DMS53 treated with DMSO at 0.1 percent for 48 hours (cell line): Measurements from ENCODE around the gene TCF15.
A peak's percentile ranks its signal among the peaks of the same experiment; 100 is the strongest.

Experiments used
- DNase-seq: peaks from one replicate; lab custom pipeline; 2025; ENCODE audit not compliant: unreplicated experiment; lab: John Stamatoyannopoulos, UW

Gene TCF15

DNA sequence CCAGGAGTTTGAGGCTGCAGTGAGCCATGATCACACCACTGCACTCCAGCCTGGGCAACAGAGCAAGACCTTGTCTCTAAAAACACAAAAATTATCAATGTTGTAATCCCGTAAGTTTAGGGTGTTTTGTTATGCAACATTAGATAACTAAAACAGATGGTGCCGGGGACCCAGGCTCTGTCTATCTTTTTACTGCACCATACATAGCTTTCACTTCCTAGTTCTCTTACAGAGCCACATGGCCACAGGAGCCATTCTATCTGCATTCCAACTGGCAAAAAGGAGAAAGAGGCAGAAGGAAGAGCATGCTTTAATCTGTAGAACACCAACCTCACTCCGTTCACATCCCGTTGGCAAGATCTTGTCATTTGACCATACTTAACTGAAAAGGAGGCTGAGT is 5.4 kb upstream of the TCF15 start:
- no peak for DNase-seq

DNA sequence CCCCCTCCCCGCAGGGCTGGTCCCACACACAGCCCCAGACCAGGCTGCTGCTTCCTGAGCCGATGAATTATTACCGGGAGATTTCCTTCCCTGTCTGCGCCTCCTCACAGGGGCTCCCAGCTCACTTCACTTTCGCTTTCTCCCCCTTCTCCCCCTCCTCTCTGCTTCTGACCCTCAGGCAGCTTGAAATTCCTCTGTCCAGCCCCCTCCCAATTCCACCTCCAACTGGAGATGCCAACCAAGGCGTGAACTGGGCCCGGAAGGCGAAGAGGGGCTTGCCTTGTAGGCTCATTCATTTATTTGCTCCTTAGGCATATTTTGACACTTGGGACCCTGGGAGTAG is 1.7 kb upstream of the TCF15 start:
- no peak for DNase-seq

DNA sequence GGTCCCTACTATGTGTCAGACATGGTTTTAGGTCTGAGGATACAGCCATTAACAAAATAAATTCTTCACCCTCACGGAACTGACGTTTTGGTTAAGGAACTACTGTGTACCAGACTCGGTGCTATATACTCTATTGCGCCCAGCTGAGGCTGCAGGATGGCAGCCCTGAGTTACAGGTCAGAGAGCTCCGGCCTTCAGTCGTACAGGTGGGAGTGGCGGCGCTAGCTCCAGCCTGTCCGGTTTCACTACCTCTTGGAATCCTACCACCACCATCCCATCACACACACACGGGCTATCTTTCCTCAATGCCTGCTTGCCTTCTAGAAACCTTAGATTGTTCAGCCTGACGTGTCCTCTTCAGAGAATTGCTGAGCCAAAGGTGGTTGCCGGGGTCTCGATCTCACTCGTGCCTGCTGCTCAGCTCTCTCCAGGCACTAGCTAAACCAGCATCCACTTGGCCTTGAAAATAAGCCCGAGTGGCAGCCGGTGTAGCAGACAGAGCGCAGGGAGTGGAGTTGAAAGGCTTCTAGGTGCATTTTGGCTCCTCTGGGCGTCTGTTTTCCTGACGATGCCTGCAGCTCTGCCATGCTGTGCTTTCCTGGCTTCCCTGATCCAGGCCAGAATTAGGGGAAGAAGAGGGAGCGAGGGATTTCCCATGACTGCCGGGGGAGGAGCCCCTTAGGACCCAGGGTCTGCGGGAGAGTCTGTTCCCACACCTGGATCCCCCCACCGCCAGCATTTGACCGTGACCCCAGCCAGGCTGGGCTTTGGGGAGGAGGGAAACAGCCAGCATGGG is 1.1 kb upstream of the TCF15 start:
- DNase-seq = peak; percentile 24

DNA sequence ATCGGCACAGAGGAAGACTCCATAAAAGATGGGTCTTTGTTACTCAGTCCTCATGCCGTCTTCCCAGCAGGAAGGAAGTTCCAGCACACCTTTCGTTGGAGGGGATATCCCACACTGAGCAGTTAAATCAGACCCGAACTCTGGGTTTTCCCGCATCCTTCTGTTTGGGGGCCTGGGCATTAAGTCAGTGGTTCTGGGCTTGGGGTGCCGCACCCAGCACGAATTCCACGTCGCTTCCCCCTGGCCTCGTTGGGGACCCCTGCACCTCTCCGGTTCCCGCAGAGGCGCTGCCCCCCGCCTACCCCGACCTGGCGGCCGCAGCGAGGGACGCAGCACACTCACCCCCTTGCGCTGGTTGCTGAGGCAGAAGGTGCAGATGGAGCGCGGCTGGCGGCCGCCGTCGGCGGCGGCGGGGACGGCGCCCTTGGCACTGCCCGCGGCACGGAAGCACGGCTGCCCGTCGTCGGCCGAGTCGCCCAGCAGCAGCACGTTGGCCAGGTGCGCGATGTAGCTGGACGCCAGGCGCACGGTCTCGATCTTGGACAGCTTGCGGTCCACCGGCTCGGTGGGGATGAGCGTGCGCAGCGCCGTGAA is 641 bp downstream of the TCF15 start:
- peak; percentile 4 for DNase-seq

DNA sequence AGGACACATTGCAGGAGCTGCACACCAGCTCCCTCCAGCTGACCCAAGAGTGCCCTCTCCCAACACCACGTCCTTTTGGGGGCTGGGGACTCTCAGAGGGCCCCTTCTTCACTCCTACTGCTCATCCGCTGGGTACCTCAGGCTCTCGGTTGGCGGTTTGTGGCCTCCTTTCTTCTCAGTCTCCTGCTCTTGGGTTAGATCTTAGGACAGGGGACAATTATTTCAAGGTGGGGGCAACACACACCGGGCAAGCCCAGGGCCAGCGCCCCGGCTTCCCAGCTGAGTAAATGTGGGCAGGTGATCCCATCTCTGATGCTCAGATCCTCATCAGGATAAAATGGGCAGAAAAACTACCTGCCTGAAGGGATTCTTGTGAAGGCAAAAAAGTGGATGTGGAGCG is 1.1 kb downstream of the TCF15 start:
- no peak for DNase-seq

DNA sequence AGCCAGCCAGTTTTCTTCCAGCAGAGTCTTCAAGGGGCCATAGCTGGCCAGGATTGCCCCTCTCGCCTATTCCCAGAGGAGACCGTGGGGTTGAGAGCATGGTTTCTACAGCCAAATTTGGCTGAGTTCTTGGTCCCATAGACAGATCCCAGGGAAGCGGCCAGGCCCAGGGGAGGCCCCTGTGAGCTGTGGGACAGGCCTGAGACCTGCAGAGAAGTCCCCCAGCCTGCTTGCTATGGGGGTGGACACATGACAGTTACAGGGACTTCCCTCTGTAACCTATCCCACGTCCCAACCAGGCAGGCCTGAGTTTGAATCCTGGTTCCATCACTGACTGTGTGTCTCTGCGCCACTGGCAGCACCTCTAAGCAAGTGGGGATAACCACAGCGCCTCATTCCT is 2.6 kb downstream of the TCF15 start:
- no peak for DNase-seq

DNA sequence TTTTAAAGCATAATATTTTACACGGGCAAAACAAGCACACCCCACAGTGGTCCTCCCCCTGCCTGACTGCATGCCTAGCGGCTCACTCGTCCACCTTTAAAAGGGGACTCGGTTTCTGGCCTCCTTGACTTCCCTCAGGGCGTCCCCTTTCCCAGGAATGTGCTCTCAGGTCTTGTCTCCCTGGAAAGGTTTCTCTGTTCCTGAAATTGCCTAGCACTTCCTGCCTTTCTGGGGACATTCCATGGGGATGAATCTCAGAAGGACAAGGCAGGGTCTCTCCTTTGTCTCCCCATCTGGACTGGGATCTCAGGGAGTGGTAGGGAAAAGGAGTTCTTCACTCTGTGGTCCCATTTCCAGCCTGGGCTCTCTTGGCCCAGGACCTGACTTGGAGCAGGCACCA is 4.9 kb downstream of the TCF15 start:
- DNase-seq = no peak

DNA sequence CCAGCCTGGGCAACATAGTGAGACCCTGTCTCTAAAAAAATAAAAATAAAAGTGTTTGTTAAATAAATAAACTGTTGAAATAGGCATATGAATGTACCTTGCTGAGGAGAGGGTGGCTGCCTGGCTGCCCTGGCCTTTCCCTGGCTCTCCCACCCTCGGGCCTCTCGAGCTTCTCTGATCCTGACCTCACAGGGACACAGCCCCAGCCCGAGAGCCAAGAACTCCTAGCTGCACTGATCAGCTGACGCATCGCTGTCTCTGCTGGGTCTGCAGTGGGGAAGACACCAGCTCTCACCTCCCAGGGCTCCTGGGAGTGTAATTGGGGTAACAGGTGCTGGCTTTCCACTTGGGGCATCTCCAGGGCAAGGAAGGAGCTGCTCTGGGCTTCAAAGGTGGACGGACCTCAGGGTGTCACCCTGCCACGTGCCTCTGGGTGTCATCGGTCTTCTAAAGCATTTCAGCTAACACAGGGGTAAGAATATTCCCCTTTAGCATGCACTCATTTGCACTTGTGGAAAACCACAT is 6.9 kb downstream of the TCF15 start:
- no peak for DNase-seq

DNA sequence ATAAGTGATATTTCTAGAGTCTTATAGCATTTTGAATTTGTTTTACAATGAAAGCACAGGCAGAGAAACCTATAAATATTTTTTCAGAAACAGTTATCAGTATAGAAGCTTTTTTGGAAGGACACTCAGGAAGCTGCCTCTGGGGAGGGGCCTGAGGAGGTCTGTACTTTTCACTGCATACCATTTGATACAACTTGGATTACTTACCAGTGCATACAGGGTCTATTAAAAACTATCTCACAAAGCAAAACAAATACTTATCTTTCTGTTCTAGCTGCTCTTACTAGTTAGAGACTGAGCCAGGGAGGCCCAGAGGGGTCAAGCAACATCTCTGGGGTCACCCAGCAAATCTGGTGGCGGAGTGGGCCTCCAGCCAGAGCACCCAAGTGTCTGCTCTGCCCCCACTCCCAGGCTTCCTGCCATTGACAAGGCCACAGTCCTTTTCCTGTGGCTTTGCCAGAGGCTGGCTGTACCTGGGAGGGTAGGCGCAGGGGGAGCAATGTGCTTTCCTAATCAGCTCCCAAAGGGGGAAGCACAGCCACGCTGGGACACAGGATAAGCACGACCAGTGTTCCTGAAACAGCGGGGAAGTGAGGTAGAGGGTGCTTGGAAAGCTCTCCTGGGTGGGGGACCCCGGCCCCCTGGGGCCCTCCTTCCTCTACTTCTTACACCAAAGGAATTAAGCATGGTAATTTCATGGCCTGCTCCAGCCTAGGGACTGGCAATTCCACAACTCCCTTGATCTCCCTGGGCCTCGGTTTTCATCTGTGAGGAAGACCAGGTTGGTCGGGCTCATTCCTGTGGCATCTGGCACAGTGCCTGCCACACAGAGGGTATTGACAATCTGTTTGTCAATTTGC is 7.8 kb downstream of the TCF15 start:
- no peak for DNase-seq

DNA sequence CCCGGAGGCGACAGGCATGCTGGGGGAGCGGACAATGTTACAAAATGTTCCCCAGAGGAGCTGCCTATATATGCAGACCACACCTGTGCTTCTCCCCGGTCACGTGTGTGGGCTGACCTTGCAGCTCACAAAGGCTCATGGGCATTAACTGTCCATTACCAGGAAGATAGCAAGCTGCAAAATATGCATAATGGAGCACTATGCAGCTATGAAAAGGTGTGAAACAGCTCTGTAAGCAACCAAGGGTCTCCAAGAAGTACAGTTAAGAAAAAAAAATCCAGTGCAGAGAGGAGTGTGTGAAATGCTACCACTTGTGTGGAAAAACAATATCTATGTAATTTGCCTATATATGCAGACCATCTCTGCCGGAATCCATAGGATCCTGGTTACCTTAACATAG is 9.4 kb downstream of the TCF15 start:
- DNase-seq = no peak

DNA sequence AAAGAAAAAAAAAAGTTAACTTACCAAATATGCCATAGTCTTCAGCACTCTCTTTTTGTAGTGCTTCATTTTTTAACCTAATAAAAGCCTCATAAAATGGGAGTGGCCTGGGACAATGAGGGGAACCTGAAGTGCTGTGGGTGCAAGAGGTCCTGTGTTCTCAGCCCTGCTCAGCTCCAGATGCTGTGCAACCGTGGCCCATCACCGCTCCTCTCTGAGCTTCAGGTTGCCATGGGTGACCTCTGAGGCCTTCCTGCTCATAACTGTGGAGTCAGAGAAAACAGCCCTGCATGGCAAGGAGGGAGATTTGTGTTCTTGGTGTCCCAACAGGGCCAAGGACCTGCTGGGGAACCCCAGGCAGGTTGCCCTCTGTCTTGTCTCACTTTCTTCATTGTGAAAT is 10.0 kb downstream of the TCF15 start:
- DNase-seq = no peak

DNA sequence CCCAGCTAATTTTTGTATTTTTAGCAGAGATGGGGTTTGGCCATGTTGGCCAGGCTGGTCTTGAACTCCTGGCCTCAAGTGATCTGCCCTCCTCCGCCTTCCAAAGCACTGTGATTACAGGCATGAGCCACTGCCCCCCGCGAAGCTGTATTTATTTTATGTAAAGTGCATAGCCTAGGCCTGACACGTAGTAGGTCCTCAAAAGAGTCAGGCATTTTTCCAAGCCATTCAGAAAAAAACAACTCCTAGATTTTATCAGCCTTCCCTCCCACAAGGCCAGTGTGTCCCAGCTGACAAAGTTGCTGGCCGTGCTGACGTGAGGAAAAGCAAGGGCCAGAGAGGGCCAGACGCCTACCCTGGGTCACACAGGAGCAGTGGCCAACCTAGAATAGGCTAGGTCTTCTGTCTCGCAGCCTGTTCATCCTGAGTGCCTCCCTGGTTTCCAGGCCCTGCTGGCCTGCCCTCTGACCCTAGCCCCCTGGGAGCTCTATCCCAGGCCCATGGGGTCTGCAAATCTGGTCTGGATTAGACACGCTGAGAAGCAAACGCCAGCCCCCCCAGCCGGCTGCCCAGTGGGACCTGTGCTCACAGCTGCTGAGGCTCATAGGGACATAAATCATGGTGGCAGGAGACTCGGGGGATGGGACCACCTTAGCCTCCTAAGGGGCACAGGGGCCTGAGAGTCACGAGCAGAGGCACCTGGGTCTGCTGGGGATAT is 11.8 kb downstream of the TCF15 start:
- no peak for DNase-seq

DNA sequence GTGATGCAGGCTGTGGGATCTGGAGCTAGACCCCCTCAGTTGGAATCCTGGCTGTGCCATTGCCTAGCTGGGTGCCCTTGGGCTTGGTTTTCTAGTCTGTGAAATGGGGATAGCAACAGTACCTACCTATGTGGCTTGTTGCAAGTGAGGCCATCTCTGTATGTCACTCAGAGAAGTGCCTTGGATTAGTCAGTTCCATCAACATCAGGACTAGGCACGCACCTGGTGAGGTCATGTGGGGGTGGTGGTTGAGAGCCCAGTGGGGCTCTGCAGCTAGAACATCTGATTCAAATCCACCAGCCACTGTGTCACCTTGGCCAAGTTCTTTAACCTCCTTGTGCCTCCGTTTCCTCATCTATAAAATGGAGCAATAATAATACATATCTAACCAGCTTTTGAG is 12.5 kb downstream of the TCF15 start:
- no peak for DNase-seq

DNA sequence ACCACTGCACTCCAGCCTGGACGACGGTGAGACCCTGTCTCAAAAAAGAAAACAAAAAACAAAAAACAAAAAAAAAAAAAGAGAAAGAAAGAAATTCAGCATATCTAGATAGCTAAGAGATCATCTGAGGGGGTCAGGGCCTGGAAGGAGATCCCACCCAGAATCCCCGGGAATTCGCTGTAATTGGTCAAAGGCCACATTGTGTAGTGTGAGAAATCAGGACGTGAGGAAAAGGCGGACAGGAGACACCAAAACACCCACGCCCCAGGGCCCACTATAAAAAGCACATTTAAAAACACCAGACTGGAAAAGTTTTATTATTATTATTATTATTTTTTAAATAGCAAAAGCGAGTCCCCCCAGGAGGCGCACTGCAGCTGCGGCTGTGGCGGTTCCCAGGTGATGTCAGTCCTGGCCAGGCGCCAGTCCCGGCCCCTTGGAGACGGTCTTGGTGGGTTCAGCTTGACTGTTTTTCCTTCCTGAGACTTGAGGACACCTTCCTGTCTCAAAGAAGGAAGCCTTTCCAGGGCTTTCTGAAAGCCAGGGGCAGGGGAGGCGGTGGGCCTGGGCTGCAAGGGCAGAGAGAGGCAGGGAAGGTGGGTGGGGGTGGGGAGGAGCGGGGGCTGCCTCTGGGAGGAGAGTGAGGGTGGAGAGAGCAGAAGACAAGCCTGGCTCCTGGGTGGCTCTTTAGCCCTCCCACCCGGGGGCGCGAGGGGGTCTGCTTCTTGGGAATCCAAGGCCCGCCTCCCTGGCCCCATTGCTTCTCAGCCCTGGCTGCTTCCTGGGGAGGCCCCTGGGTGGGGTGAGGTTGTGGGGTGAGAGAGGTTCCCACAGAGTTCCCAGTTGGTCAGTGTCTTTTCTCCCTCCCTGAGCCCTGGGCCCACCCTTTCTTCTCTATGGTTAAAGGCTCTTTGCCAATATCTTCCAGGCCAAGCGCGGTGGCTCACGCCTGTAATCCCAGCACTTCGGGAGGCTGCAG is 14.5 kb downstream of the TCF15 start:
- no peak for DNase-seq

DNA sequence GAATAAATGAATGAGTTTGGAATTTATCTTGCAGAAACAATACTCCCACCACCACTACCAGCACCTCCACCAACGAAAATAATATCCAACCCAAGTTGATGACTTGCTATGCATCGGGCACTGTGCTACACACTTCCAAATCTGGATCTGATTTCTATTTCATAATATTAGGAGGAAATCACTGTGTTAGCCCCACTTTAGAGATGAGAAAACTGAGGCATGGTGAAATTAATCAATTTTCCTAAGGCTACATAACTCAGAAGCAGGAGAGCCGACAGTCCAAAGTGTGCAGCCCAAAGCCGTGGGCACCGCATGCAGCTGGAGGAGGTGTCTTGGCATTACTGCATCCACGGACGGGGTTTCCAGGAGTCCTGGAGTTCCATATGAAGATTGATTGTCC is 17.6 kb downstream of the TCF15 start:
- DNase-seq = no peak

DNA sequence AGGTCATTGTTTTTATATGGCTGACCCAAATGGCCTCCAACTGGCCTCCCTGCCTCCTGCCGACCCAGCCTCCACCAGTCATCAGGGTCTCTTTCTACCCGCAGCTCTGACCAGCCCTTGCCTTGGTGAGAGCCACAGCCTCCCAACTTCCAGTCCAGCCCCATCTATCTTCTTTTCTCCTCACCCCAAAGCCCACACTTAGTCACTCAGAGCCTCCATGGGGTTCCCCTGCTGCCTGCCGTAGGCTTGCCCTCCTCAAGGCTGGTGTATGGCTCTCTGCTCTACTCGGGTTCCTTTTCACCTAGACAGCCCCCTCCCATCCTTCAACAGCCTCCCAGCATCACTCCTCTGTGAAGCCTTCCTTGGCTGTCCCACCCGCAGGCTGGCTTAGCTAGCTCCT is 18.2 kb downstream of the TCF15 start:
- no peak for DNase-seq

DNA sequence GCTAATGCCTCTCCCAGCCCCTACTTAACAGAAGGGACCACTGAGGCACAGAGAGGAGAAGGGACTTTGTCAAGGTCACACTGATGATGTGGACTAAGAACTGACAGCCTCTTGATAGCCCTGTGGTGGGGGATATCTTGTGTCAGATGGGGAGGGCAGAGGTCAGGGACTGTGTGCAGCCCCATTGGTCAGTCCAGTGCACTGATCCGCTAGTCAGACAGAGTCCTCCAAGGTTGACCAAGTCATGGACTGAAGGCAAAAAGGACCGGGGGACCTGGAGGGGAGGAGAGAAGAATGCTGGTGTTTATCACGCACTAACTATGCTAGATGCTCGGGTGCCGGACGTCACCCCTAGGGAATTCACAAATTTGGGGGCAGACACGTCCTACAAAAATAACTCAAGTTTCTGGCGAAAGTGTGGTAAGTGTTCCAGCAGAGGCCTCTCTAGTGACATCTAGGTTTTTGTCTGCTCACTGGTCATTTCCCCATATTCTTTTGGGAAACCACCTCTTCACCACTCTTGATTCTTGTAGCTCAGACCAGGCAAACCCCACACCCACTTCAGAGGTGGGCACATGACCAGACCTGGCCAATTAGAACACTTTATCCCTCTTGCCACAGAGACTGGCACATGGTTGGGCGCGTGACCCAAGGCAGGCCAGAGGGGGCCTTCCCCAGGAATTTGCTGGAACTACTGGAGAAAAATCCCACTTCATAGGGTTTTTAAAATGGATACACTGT is 21.0 kb downstream of the TCF15 start:
- no peak for DNase-seq

DNA sequence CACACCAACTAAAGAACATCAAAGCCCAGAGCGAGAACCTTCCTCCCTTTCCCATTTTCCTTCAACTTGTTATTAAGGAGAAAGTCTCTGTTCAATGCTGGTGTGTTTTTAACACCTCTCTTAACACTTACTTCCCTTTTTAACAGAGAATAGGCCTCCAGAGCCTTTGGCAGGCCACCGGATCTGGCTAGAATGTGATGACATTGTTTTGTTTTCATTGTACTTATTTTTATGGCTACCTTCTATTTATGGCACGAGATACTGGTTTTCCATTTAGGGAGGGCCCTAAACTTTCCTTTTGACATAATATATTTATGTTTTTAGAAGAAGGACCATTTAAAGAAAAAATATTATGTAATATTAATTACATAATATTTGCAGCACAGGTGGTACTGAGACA is 21.6 kb downstream of the TCF15 start:
- DNase-seq = no peak

DNA sequence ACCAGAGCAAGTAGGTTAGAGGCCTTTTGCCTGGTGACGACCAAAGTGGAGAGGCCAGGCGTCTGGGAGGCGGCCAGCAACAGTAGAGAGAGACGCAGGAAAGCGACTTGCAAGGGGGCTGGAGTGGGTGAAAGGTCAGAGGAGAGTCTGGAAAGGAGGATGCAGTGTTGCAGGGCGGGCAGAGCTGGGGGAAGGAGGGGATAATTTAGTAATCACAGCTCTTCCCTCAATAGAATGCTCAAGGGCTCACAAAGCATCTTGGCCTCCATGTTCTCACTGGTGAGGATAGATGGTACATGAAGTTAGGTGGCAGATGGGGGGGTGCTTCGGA is 25.2 kb downstream of the TCF15 start:
- DNase-seq = no peak
